Natural killer cell treated with Interleukin-12 subunit alpha and Interleukin-12 subunit beta and Interleukin-15 and Interleukin-18, amount 100 ng/mL, for 72 hours (primary cell): ENCODE data around the gene RPTOR. TPM values are rescaled to one million over a fixed set of nuclear protein-coding genes. Genes with fewer than 3 reads are reported as not detected.

Experiments
- ATAC-seq, 2 donors: fragments of 150-1000 bp; cut with Tn5 transposase in 1 of 2; sonication (Bioruptor Pico), chemical (Tn5 transposase) in 1 of 2; 2 replicates each; pipeline ENCODE4 v1.10.0; 2021
- DNase-seq: peaks from one replicate; pipeline ENCODE4 v3.0.0; 2022; ENCODE audit warnings: low spot score
- H3K27ac Mint-ChIP-seq, 2 donors: 1 replicate in 1 of 2; 2 replicates in 1 of 2; pipeline ENCODE4 v1.8.0; 2022; ENCODE audit warnings: mixed read lengths in 2 of 2, mild to moderate bottlenecking in 1 of 2, moderate library complexity in 1 of 2
- H3K27me3 Mint-ChIP-seq, 2 donors: 1 replicate in 1 of 2; 2 replicates in 1 of 2; pipeline ENCODE4 v1.8.0; 2022; ENCODE audit warnings: mixed read lengths in 2 of 2
- H3K36me3 Mint-ChIP-seq: one replicate; pipeline ENCODE4 v1.8.0; 2022; ENCODE audit warnings: mixed read lengths
- H3K4me1 Mint-ChIP-seq, 2 donors: 1 replicate in 1 of 2; 2 replicates in 1 of 2; pipeline ENCODE4 v1.8.0; 2022; ENCODE audit warnings: low read depth in 2 of 2, mixed read lengths in 2 of 2, mild to moderate bottlenecking in 1 of 2
- H3K4me3 Mint-ChIP-seq: one replicate; pipeline ENCODE4 v1.8.0; 2022; ENCODE audit warnings: mixed read lengths
- H3K9me3 Mint-ChIP-seq: 2 replicates; pipeline ENCODE4 v1.8.0; 2022; ENCODE audit warnings: mixed read lengths
- total RNA-seq, 2 donors: library from RNA; stranded (reverse); gene quantifications; one replicate each; pipeline ENCODE4 v1.2.3, GENCODE V29; 2022

RPTOR gene
- total RNA-seq, 2 donors from 2014 or later: 44.1 to 92.4 TPM

- DNase-seq (peak; percentile 15), ATAC-seq (peak; percentile 3 to 33)
- H3K27me3 Mint-ChIP-seq: no peaks in the 10 kb centered on the region
- H3K27ac Mint-ChIP-seq: peak overlapping the region in 1 of 2 donors; percentile 88
- peak overlapping the region; percentile 15 for H3K4me3 Mint-ChIP-seq
- H3K9me3 Mint-ChIP-seq: no peaks in the 10 kb centered on the region
- peaks cover 6% of the 10 kb centered on the region for H3K36me3 Mint-ChIP-seq
- H3K4me1 Mint-ChIP-seq: peaks cover 14 to 31% of the 10 kb centered on the region in 2 donors
Measured at GRCh38 chr17:80826346-80826954, 281.8 kb downstream of the RPTOR start.

- peak overlapping the region in 1 of 2 donors; percentile 88 for H3K27ac Mint-ChIP-seq
- ATAC-seq (peak; percentile 72 to 83), DNase-seq (peak; percentile 74)
- H3K9me3 Mint-ChIP-seq: no peaks in the 10 kb centered on the region
- H3K36me3 Mint-ChIP-seq: peaks cover 6% of the 10 kb centered on the region
- peaks cover 21 to 36% of the 10 kb centered on the region in 2 donors for H3K4me1 Mint-ChIP-seq
- no peaks in the 10 kb centered on the region for H3K27me3 Mint-ChIP-seq
- peak overlapping the region; percentile 15 for H3K4me3 Mint-ChIP-seq
Measured at GRCh38 chr17:80826955-80827645, 282.5 kb downstream of the RPTOR start.

DNA sequence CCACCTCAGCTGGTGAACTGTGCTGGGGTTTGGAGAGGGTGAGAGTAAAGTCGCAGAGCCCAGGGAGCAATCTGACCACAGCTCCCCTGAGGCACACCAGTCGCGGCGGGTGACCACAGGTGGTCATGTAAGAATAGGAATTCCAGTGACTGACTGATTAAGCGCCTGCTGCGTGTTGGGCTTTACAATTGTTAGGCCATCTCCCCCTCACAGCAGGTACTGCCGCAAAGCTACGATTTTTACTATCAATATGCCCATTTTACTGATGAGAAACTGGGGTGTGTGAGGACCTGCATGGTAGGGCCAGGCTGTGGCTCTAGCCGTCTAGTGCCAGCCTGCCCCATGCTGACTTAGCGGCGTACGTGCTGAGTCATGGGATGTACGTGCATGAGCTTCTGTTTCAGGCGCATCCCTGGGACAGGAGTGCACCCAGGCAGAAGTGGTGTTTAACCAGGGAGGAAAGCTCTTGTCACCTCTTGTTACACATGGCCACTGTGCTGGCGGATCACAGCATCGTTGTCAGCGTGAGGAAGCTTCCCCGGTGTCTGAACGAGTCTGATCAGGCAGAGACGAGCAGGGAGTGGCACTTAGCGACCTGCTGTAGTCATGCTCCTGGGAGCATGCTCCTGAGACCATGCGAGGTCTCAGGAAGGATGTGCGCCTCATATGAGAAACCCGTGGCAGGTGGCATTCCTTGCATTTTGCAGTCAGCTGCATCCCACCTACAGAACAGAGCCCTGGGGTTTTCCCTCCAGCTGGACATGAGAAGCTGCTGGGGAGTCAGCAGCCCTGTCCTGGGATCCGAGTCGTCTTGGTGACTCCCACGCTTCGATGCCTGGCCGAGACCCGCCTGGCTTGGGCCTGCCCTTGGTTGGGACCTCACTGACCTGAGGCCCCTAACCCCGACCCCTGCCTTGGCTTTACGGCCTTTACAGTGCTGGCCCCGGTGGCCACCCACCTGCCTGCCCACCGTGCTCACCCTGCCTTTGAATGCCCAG is 283.3 kb downstream of the RPTOR start:
- Mint-ChIP-seq H3K27ac (no peak overlapping the region), H3K9me3 (no peaks in the 10 kb centered on the region), H3K4me1 (peaks cover 28 to 37% of the 10 kb centered on the region in 2 donors), H3K36me3 (no peaks in the 10 kb centered on the region), H3K4me3 (no peak overlapping the region), H3K27me3 (no peaks in the 10 kb centered on the region)
- DNase-seq (peak; percentile 54), ATAC-seq (no peak)

DNA sequence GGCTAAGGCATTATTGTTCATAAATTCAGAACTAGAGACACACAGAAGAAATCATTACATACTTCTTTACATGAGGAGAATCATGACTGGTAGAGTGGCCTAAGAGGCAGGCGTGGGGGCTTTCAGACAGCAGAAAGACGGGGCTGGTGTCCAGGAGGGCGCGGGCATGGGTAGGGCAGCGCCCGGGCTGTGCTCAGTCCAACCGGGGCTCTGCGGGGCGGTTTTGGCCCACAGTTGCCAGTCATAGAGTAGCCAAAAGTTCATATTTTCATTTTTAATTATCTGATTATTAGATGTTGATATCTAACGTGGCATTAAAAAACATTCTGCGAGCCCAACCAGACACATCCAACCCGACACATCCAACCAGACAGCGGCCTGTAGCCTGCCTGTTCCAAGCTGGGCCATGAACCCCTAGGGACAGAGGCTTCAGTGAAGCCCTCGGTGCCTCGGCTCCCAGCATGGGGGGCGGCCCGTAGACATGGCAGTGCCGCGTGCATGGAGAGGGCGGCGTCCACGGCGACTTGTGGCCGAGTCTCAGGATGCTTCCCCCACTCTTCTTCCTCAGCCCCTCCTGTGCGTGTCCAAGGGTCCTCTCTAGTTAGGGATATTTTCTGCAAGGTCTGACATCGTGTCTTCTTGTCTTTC is 284.7 kb downstream of the RPTOR start:
- no peaks in the 10 kb centered on the region for H3K27me3 Mint-ChIP-seq
- H3K36me3 Mint-ChIP-seq: no peaks in the 10 kb centered on the region
- H3K4me3 Mint-ChIP-seq: no peak overlapping the region
- peak; percentile 44 for DNase-seq
- peaks cover 29 to 45% of the 10 kb centered on the region in 2 donors for H3K4me1 Mint-ChIP-seq
- peak overlapping the region in 1 of 2 donors; percentile 94 for H3K27ac Mint-ChIP-seq
- H3K9me3 Mint-ChIP-seq: no peaks in the 10 kb centered on the region
- no peak for ATAC-seq

GRCh38 chr17:80830020-80830780 is 285.6 kb downstream of the RPTOR start:
- Mint-ChIP-seq H3K4me3 (no peak overlapping the region), H3K27ac (peak overlapping the region in 1 of 2 donors; percentile 94), H3K27me3 (no peaks in the 10 kb centered on the region), H3K9me3 (no peaks in the 10 kb centered on the region), H3K36me3 (no peaks in the 10 kb centered on the region), H3K4me1 (peaks cover 29 to 49% of the 10 kb centered on the region in 2 donors)
- DNase-seq: peak; percentile 48
- no peak for ATAC-seq

DNA sequence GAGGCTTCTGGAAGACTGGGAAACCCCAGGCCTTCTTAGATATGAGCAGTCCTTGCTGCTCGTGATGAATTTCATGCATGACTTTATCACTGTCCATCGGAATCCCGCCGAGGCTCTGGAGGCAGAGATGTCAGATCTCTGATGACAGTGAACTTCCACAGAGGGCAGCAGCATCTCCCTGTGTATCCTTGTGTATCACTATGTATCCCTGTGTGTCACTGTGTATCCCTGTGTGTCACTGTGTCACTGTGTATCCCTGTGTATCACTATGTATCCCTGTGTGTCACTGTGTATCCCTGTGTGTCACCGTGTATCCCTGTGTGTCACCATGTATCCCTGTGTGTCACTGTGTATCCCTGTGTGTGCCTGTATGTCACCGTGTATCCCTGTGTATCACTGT is 286.9 kb downstream of the RPTOR start:
- peak overlapping the region; percentile 92 to 94 for H3K27ac Mint-ChIP-seq
- H3K9me3 Mint-ChIP-seq: no peaks in the 10 kb centered on the region
- no peaks in the 10 kb centered on the region for H3K27me3 Mint-ChIP-seq
- H3K4me1 Mint-ChIP-seq: peaks cover 29 to 53% of the 10 kb centered on the region in 2 donors
- H3K4me3 Mint-ChIP-seq: peak overlapping the region; percentile 86
- DNase-seq: no peak
- no peak for ATAC-seq
- no peaks in the 10 kb centered on the region for H3K36me3 Mint-ChIP-seq

GRCh38 chr17:80832266-80832676 is 287.6 kb downstream of the RPTOR start:
- Mint-ChIP-seq H3K4me1 (peaks cover 29 to 48% of the 10 kb centered on the region in 2 donors), H3K36me3 (no peaks in the 10 kb centered on the region), H3K27ac (peak overlapping the region; percentile 92 to 94), H3K4me3 (peak overlapping the region; percentile 86), H3K9me3 (no peaks in the 10 kb centered on the region), H3K27me3 (no peaks in the 10 kb centered on the region)
- ATAC-seq (no peak), DNase-seq (peak; percentile 49)

GRCh38 chr17:80832888-80833583 is 288.4 kb downstream of the RPTOR start:
- H3K9me3 Mint-ChIP-seq: no peaks in the 10 kb centered on the region
- ATAC-seq (peak; percentile 92), DNase-seq (peak; percentile 91)
- peak overlapping the region; percentile 86 for H3K4me3 Mint-ChIP-seq
- H3K4me1 Mint-ChIP-seq: peaks cover 29 to 48% of the 10 kb centered on the region in 2 donors
- no peaks in the 10 kb centered on the region for H3K36me3 Mint-ChIP-seq
- no peaks in the 10 kb centered on the region for H3K27me3 Mint-ChIP-seq
- peak overlapping the region; percentile 92 to 94 for H3K27ac Mint-ChIP-seq

DNA sequence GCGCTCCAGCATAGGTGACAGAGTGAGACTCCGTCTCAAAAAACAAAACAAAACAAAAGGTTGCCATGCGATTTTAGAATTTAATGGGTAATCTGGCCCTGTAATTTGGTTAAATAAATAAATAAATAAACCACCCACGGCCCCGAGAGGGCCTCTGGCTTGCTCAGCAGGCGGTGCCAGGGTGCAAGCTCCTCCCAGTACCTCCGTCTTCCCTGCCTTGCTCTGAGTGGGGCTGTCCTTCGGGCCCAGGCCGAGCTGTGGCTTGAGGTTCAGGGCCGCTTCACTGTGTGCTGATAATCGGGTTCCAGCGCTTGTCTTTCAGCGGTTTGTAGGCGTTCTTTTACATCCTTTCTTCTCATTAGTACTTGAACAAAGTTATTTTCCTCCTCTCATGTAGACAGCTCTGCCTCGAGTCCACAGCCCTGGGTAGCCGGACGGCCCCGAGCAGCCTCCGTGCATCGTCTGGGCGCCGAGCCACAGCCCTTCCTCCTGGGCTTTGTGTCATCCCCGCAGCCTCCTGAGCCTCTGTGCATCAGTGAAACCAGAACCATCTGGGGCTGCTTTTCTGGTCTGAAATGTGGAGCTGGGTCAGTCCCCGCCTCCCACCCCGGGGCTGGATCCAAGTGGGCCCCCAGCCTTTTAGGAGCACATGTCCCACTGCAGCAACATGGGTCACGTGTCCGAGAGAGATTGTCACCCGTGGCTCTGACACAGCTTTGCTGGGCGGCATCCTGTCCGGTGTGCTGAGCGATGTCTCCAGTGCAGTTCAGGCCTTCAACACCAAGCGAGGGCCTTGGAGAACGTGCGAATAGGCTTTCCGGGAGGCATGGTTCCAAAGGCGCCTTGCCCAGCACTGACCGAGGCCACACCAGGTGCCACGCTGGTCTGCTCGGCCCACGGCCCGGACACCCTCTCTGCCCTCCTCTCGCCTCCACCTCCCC is 289.6 kb downstream of the RPTOR start:
- DNase-seq: peak; percentile 50
- ATAC-seq: no peak
- Mint-ChIP-seq H3K27me3 (no peaks in the 10 kb centered on the region), H3K4me1 (peaks cover 29 to 48% of the 10 kb centered on the region in 2 donors), H3K4me3 (peak overlapping the region; percentile 50), H3K36me3 (no peaks in the 10 kb centered on the region), H3K9me3 (no peaks in the 10 kb centered on the region), H3K27ac (peak overlapping the region; percentile 61)

GRCh38 chr17:80834893-80835275 is 290.2 kb downstream of the RPTOR start:
- Mint-ChIP-seq H3K4me3 (no peak overlapping the region), H3K27ac (peak overlapping the region; percentile 61)

GRCh38 chr17:80835816-80836657 is 291.4 kb downstream of the RPTOR start:
- H3K27ac Mint-ChIP-seq: peak overlapping the region; percentile 44 to 61
- no peaks in the 10 kb centered on the region for H3K9me3 Mint-ChIP-seq
- H3K4me1 Mint-ChIP-seq: peaks cover 20 to 36% of the 10 kb centered on the region in 2 donors
- no peak overlapping the region for H3K4me3 Mint-ChIP-seq
- no peak for ATAC-seq
- no peak for DNase-seq
- no peaks in the 10 kb centered on the region for H3K36me3 Mint-ChIP-seq
- H3K27me3 Mint-ChIP-seq: no peaks in the 10 kb centered on the region

More at GRCh38 chr17:80834893-80835275, 290.2 kb downstream of the RPTOR start:
- no peaks in the 10 kb centered on the region for H3K36me3 Mint-ChIP-seq
- no peaks in the 10 kb centered on the region for H3K9me3 Mint-ChIP-seq
- DNase-seq (no peak), ATAC-seq (no peak)
- peaks cover 27 to 44% of the 10 kb centered on the region in 2 donors for H3K4me1 Mint-ChIP-seq
- H3K27me3 Mint-ChIP-seq: no peaks in the 10 kb centered on the region
